Neural cell (in vitro differentiated cells): ENCODE data around the gene TRAK1.

ENCODE experiments used
- EP300 ChIP-seq: fragments of 450-650 bp; conservative IDR thresholded peaks from 2 replicates; pipeline ENCODE4 v1.6.1; 2014; ENCODE audit warnings: antibody characterized with exemption, mild to moderate bottlenecking, moderate library complexity; ENCODE audit not compliant: poor library complexity, severe bottlenecking
- MXI1 ChIP-seq: fragments of 450-650 bp; conservative IDR thresholded peaks from 2 replicates; pipeline ENCODE4 v1.6.1; 2014; ENCODE audit warnings: antibody characterized with exemption, mild to moderate bottlenecking; ENCODE audit not compliant: poor library complexity, severe bottlenecking
- POLR2AphosphoS5 ChIP-seq: IDR thresholded peaks from 2 replicates; pipeline ENCODE4 v1.6.1; 2012
- RAD21 ChIP-seq: fragments of 450-650 bp; conservative IDR thresholded peaks from 2 replicates; pipeline ENCODE4 v1.6.1; 2014; ENCODE audit warnings: antibody characterized with exemption, mild to moderate bottlenecking, moderate library complexity
- REST ChIP-seq: IDR thresholded peaks from 2 replicates; pipeline ENCODE4 v1.6.1; 2012; ENCODE audit warnings: borderline replicate concordance
- SMC3 ChIP-seq: fragments of 450-650 bp; conservative IDR thresholded peaks from 2 replicates; pipeline ENCODE4 v1.6.1; 2014; ENCODE audit warnings: antibody characterized with exemption, mild to moderate bottlenecking, moderate library complexity; ENCODE audit not compliant: poor library complexity
- TAF1 ChIP-seq: IDR thresholded peaks from 2 replicates; pipeline ENCODE4 v1.6.1; 2012; ENCODE audit warnings: low read depth
- TF ChIP-seq, protein P1 (sequence below): fragments of 450-650 bp; IDR thresholded peaks from 2 replicates; pipeline ENCODE4 v1.5.1; 2014; ENCODE audit warnings: antibody characterized with exemption, mild to moderate bottlenecking, moderate library complexity; ENCODE audit not compliant: poor library complexity, severe bottlenecking

- TF ChIP-seq, protein P1, sequence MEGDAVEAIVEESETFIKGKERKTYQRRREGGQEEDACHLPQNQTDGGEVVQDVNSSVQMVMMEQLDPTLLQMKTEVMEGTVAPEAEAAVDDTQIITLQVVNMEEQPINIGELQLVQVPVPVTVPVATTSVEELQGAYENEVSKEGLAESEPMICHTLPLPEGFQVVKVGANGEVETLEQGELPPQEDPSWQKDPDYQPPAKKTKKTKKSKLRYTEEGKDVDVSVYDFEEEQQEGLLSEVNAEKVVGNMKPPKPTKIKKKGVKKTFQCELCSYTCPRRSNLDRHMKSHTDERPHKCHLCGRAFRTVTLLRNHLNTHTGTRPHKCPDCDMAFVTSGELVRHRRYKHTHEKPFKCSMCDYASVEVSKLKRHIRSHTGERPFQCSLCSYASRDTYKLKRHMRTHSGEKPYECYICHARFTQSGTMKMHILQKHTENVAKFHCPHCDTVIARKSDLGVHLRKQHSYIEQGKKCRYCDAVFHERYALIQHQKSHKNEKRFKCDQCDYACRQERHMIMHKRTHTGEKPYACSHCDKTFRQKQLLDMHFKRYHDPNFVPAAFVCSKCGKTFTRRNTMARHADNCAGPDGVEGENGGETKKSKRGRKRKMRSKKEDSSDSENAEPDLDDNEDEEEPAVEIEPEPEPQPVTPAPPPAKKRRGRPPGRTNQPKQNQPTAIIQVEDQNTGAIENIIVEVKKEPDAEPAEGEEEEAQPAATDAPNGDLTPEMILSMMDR: no peak
- TF ChIP-seq MXI1 (no peak), POLR2AphosphoS5 (no peak), TAF1 (no peak), RAD21 (no peak), EP300 (no peak), REST (no peak), SMC3 (no peak)
Measured at GRCh38 chr3:42078677-42079076, 12.5 kb upstream of the TRAK1 start.
